GM21528 (cell line): ENCODE measurements around the gene OR7D2.

Experiments used
- ATAC-seq: cut with Tn5 transposase; IDR thresholded peaks from one replicate; pipeline ENCODE4 v1.9.1; 2021; ENCODE audit warnings: mild to moderate bottlenecking, moderate library complexity; ENCODE audit not compliant: unreplicated experiment, low FRiP score

OR7D2 gene

DNA sequence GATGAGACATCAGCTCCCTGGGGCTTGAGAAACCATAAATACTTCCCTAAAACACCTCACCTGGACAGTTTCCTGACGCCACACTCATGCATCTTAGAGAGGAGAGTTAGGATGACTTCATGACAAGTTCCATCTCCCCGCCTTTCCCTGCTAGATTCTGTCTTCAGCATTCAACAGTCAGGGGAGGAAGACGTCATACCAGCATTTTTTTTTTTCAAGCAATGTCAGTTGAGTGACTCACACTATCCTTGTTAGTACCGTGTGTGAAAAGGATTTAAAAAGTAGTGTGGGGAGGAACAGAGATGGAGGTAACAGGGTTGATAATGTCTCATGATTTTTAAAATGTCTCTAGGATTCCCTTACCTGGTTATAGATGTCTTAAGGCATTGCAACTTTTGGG lies at the start of gene OR7D2:
Gene OR7D2 (plus strand): TSS at position 79 of the 400 bp plus-strand sequence. CDS start 6,803 bp downstream, outside the sequence.
- no peak for ATAC-seq

DNA sequence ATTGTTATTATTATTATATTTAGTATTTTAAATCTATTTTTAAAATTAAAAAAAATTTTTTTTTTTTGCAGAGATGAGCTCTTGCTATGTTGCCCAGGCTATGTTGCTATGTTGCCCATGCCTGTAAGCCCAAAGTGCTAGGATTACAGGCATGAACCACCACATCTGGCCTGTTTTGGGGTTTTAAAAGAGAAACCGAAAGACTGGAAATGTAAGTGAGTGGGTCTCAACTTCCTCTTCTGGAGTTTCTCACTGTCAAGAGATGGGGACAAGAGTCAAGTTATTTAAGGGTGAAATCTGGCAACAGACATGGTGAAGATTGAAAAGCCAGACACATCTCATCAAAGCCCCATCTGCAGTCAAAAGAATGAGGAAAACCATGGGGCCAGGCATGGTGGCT lies 47.8 kb upstream of the OR7D2 start:
- ATAC-seq = no peak

DNA sequence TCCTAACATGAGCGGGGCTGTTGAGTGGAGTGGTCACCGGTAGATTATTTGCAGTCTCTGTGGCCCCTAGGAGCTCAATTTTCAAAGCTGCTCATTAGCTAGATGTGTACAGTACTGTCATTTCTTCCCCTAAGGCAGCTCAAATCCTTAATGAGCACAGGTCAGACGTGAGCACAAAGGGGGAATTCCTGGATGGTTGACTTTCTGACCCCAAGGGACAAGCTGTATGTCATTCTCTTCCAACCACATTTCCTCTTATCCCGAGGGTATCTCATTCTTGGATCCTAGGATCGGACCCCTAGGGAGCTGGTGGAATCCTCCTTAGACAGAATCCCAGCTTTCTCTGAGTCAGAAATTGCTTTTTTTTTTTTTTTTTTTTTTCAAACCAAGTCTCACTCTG lies 46.4 kb upstream of the OR7D2 start:
- no peak for ATAC-seq

DNA sequence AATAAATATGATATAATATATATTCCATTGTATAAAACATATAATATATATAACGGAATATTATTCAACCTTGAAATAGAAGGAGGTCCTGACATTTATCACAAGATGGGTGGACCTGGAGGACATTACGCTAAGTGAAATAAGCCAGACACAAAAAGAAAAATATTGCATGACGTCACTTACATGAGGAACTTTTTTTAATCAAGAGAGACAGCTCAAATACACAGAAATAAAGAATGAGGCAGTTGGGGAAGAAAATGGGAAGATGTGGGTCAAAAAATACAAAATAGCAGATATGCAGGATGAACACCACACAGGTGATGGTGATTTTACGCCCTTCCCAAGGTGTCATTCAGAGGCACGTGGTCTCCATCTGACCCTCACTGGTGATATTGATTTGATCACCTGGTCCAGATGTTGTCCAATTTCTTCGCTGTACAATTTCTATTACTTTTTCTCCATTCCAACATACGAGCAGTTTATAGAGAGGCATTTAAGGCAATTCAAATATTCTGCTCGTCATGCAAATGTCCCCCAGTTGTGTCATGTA lies 39.1 kb upstream of the OR7D2 start:
- peak; percentile 30 for ATAC-seq

DNA sequence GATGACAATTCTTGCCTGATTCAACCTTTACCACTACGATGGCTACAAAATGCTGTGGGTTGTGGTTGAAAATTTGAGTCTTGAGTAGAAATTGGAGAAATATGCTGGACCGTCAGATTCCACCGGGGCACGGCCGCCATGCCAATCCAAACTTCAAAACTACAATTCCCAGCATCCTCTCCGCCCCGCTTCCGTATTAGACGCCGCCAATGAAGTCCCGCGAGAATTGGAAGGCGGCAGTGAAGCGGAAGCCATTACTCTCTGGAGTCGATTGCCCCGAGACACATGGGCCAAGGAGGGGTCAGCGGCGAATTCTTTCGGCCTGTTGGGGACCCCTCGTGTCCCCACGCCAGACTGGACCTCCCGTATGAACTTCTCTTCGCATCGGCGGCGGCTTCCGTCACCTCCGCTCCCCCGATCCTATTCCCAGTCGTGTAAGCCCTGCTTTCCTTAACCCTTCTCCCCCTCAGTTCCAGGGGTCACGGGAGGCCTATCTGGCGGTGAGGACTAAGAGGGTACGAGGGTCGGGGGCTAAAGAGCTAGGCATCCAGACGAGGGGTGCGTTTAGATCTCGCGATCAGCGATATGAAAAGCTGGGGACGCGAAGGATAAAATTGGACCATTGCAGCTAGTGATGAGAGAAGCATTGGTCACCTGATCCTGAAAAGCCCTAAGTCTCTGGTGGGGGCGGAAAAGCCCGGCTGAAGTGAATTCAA lies 38.5 kb upstream of the OR7D2 start, which contains the start of gene ZNF317:
Gene ZNF317 (plus strand): TSS at position 239 of the 716 bp plus-strand sequence. CDS start 15,620 bp downstream, outside the sequence.
- peak; percentile 88 for ATAC-seq

DNA sequence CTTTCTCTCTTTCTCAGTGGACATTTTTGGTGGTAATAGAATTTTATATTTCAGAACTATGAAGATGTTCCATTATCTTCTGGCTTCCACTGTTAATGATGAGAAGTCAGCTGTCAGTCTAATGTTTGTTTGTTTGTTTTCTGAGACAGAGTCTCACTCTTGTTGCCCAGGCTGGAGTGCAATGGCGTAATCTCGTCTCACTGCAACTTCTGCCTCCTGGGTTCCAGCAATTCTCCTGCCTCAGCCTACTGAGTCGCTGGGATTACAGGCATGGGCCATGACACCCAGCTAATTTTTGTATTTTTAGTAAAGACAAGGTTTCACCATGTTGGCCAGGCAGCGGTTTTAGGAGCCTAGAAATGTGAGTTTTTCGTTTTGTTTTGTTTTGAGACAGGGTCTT lies 33.9 kb upstream of the OR7D2 start:
- ATAC-seq = no peak

DNA sequence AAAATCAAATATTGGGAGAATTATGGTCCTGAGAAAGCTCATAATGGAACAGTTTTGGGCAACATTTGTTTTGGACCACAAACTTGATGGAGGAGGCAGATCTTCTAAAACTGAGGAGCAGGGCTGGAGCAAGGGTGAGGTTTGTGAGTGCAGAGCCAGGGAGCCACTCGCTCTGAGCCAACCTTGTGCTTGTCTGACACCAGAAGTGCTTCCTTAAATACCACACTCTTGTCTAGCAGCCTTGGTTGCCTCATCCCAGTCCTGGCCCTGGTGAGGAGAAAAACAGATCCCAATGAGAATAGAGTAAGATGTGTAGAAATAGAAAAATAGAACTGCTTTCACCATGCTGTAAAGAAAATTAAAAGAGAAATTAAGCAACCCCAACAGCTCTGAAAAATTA lies 31.9 kb upstream of the OR7D2 start:
- no peak for ATAC-seq

GRCh38 chr19:9148697-9149096 lies 30.1 kb upstream of the OR7D2 start:
- ATAC-seq = no peak

DNA sequence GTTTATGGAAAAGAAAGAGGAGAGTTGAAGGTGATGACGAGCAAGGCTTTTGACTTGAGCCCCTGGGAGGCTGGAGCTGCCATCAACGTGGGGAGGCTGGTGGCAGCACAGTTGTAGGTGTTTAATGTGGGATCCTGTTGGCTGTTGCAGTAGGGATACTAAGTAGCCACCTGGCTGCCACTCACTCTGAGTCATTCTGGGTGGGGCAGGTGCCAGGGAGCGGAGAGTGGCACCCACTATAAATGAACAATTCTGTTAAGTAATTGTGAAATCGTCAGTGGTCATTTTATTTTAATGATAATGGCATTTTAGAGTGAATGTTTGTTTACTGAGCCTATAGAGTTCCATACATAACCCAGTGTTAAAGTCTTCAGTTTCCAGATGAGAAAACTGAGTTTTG lies 28.8 kb upstream of the OR7D2 start:
- no peak for ATAC-seq

DNA sequence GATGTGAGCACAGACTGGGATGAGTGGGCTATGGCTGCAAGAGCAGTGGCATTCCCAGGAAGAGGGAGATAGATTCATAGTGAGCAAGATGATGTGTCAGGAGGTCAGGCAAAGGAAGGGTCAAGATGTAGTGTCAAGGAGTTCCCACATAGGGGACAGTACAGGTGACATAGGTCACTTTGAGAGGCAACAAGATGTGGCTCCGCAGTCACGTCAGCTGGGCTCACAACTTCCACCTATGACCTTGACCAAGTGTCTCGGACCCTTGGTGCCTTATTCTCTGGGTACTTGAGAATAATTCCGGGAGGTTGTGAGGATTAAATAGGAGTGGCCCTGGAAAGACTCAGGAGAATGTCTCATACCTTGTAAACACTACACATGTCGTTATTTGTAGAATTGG lies 28.1 kb upstream of the OR7D2 start:
- ATAC-seq = no peak

DNA sequence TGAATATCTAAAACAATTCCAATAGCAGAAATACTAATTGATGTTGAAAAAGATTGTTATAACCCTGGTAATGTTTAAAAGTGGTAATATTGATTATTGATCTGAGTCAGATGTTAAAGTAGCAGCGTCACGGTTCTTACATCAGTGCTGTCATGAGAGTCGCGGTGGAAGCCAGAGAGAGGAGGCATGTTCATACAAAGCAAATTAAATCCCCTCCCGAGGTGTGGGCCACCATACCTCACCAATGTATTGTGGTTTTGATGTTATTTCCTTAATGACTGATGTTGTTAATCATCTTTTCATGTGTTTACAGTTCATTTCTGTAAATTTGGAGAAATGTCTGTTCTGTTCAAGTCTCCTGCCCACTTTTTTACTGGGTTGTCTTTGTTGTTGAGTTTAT lies 27.4 kb upstream of the OR7D2 start:
- ATAC-seq = no peak

DNA sequence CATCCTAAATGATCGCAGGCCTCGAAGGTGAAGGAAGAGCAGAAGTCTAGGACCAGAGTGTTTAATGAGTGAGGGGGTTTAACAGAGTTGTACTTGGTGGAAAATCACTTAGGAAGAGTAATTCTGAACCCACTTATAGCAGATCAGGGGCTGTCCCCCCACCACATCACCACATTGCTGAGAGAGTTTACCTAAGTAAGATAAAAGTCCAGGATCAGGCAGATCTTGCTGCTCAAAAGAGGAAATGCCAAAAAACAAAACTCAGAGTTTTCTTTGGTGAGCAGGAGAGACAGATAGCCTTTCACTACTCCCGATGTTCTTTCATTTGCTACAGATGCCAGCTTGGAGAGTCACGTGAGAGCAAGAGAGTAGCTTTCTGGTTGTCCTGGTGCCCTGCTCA lies 23.2 kb upstream of the OR7D2 start:
- ATAC-seq = no peak

DNA sequence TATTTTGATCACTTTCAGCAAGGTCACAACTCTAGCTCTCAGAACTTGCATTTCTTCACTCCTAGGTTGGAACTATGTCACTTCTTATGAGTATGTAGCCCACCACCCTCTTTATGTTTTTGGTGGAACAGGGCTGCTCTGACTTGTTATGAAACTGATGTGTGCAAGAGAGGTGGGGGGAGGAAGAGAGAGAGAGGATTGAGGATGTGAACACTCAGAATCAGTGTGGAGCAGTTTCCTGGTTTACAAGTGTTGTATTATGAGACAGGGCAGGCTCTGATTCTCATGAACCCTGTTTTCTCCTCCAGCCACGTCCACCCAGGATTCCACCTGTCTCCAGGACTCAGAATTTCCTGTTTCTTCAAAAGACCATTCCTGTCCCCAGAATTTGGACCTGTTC lies 22.5 kb upstream of the OR7D2 start:
- ATAC-seq = no peak

GRCh38 chr19:9159891-9160290 lies 18.9 kb upstream of the OR7D2 start:
- ATAC-seq = no peak

- ATAC-seq = no peak
Observed at GRCh38 chr19:9161427-9161826, 17.4 kb upstream of the OR7D2 start.

- ATAC-seq = no peak
Observed at GRCh38 chr19:9165261-9165660, 13.5 kb upstream of the OR7D2 start.

DNA sequence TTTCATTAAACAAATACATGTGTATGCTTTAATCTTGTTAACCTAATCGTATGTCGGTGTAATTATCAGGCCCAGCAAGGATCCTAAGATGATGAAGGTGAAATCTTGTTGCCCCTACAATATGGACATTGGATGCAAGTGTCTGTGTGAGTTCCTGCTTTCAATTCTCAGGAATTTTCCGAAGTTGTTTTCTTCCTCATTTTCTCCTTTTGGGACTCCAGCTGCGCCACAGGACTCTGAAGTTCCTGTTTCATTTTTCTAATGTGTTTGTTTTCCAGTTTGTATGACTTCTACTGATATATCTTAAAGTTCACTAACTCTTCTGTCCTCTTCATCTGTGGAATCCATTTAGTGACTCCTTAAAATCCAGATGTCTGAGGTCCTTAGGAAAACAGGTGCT lies 11.9 kb upstream of the OR7D2 start:
- ATAC-seq = no peak

DNA sequence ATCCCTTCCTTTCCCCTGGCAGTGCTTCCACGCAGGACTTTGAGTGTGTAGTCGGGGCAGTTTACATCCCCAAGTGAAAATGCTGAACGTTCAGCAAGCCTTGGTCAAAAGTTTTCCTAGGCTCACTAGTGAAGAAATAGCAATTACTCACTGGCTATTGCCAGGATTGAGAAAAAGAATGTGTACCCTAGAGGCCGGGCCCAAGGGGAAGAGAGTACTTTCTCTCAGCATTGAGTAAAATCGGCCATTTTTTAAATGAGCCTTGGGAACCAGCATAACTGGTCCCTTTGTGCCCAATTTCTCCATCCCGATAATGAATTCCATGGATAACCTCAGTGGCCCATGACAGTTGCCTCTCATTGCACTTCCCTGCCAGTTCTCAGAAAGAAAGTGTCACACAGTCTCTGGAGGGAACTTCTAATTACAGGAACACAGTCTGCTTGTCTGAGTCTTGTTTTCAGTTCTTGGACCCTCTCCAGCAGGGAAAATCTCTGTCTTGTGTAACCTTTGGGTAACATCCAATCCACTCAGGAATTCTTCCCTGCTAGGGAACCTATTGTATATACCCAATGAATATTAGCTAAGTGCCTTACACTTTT lies 7.3 kb upstream of the OR7D2 start:
- no peak for ATAC-seq

DNA sequence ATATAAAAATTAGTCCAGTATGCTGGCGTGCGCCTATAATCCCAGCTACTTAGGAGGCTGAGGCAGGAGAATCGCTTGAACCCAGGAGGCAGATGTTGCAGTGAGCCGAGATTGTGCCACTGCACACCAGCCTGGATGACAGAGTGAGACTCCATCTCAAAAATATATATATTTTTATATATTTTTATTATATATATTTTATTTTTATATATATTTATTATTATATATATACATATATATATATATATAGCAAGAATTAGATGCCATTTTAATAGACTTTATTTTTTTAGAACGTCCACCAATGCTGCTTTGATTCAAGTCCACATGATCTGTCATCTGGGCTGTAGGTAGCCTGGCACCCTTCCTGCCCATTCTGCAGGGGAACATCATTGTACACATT lies 3.5 kb upstream of the OR7D2 start:
- ATAC-seq = no peak

DNA sequence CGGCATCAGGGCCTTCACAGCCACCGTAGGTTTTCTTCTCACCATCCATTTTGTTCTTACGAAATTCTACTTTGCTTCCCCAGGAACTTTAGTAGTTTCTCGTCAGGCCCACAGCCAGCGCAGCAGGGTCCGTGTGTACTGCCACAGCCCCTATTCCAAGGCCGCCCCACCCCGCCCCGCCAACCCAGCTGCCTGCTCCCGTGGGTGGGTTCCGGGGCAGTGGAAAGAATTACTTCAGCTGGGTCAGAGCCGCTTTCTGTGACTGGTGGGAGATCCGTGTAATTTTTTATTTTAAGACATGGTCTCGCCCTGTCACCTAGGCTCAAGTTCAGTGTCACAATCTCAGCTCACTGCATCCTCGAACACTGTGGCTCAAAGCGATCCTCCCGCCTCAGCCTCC lies 4.2 kb downstream of the OR7D2 start:
- ATAC-seq = no peak

GRCh38 chr19:9187191-9187590 lies 8.4 kb downstream of the OR7D2 start:
- ATAC-seq = no peak

DNA sequence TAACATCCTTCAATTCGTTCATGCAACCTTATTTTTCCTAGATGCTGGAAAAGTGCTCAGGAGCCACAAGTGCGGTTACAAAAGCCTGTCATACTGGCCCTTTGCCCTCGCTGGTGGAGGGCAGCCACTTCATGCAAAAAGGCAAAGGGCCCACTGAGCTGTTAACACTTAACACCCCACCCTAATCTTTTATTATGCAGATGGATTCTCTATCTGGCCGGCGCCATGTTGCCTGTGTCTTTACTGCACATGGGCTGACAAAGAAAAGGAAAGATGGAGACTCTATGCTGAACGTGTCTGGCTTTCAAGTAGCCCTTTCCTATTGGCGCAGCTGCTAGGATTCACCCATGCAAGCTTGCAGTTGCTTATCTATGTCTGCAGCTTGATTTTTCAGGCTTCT lies 10.8 kb downstream of the OR7D2 start:
- no peak for ATAC-seq
